Stimulated activated CD4-positive, alpha-beta T cell treated with anti-CD3 and anti-CD28 coated beads, TNF-alpha, amount 100 ng/mL, for 48 hours (primary cell): ENCODE results near the gene LENG8.
"Not testable (repeated sequence)": the region's sequence is repeated elsewhere in the genome, so short reads cannot be mapped to it uniquely, and the experiment has no call there.

Experiments used
- DNase-seq, 3 donors: peaks; one replicate each; pipeline ENCODE4 v3.0.0-alpha.2; 2020; ENCODE audit warnings: low read depth in 3 of 3

Gene LENG8

DNA sequence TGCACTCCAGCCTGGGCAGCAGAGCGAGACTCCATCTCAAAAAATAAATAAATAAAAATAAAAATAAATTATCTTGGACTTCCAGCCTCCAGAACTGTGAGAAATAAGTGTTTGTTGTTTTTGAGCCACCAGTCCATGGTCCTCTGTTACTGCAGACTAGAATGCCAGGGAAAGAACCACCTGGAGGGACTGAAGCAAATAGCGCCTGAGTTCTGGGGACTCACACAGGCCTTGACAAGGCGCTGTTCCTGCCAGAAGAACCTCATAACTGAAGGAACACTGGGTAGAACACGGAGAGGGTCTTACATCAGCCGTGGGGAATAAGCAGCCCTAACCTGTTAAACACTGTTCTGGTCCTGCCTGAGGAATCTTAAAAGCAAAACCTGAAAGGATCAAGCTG is 8.4 kb upstream of the LENG8 start:
- no peak for DNase-seq

DNA sequence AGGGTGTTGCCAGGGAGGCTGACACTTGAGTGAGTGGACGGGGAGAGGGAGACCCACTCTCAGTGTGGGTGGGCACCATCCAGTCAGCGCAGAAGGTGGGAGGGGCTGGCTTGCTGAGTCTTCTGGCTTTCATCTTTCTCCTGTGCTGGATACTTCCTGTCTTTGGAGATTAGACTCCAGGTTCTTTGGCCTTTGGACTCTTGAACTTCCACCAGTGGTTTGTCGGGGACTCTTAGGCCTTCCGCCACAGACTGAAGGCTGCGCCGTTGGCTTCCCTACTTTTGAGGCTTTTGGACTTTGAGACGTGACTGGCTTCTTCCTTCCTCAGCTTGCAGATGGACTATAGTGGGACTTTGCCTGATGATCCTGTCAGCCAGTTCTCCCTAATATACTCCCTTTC is 4.3 kb upstream of the LENG8 start:
- no peak for DNase-seq

GRCh38 chr19:54446349-54446748 is 2.6 kb upstream of the LENG8 start:
- DNase-seq, result not testable (repeated sequence)

DNA sequence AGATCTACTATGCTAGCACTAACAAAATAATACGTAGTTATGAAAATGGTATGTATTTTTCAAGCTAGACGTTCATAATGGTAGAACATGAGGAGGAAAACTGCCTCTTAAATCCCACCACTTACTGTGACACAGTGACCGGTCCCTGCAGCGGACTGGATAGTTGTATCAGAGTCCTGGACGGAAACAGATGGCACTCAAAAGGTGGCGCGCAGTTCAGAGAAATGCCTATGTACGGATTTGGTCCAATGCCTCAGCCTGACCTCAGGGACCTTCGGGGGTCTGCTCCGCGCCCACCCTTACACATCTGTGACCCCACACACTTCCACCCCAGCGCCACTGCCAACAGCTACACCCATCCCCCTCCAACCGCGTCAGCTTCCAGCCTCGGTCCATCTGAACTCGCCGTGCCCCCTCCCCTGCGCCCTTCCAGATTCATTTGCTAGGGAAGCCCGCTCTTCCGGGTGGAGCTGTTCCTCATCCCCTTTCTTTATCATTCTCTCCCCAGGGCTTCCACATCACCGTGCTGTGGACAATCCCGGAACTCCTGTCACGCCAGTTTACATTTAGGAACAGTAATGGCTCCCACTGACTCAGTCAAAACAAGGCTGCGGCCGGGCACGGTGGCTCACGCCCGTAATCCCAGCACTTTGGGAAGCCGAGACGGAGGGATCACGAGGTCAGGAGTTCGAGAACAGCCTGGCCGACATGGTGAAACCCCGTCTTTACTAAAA is 792 bp upstream of the LENG8 start:
- DNase-seq, result peak in 2 of 3 donors; percentile 33 to 44

GRCh38 chr19:54449701-54450069 is 686 bp downstream of the LENG8 start:
- DNase-seq, result no peak

- DNase-seq, result no peak
Observed at GRCh38 chr19:54451331-54451871, 2.4 kb downstream of the LENG8 start.

DNA sequence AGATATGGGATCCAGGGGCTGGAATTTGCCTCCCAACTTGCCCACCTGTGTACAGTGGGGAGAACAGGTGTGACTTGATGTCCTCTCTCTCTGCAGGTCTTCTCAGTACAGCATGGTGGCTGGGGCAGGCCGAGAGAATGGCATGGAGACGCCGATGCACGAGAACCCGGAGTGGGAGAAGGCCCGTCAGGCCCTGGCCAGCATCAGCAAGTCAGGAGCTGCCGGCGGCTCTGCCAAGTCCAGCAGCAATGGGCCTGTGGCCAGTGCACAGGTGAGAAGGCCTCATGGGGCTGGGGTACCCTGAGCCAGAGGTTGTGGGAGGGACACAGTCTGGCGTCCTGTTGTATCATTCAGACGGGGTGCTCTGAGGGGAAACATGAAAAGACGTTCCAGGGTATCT is 3.0 kb downstream of the LENG8 start:
- DNase-seq, result no peak

- DNase-seq, result no peak
Observed at GRCh38 chr19:54452626-54453025, 3.6 kb downstream of the LENG8 start.

DNA sequence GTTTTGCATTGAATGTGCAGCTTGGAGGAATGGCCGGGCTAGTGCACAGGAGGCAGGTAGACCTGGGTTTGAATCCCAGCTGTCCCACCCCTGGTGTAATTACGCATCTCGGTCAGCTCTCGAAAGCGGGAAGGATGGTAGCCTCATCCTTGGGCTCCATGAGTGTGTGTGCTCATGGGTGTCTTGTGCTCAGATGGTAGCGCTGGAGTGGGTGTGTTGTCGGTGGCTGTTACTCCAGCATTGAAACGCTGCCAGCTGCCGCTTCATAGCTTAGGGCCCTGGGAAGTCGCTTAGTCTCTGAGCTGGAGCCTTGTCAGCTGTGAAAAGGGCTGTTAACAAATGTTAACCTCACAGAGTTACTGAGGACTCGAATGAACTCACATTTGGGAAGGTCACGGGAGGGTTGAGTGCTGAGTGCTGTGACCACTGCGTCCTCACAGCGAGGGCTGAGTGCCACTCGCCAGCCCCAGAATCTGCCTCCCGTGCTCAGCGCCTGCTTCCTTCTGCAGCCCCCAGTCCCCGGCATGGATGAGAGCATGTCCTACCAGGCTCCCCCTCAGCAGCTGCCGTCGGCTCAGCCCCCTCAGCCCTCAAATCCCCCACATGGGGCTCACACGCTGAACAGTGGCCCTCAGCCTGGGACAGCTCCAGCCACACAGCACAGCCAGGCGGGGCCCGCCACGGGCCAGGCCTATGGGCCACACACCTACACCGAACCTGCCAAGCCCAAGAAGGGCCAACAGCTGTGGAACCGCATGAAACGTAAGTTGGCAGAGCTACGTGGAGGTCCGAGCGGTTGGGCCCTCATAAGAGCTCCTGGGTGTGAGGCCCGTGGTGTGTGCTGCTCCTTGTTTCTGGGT is 5.2 kb downstream of the LENG8 start:
- no peak for DNase-seq

GRCh38 chr19:54454781-54455675 is 6.0 kb downstream of the LENG8 start:
- no peak for DNase-seq

DNA sequence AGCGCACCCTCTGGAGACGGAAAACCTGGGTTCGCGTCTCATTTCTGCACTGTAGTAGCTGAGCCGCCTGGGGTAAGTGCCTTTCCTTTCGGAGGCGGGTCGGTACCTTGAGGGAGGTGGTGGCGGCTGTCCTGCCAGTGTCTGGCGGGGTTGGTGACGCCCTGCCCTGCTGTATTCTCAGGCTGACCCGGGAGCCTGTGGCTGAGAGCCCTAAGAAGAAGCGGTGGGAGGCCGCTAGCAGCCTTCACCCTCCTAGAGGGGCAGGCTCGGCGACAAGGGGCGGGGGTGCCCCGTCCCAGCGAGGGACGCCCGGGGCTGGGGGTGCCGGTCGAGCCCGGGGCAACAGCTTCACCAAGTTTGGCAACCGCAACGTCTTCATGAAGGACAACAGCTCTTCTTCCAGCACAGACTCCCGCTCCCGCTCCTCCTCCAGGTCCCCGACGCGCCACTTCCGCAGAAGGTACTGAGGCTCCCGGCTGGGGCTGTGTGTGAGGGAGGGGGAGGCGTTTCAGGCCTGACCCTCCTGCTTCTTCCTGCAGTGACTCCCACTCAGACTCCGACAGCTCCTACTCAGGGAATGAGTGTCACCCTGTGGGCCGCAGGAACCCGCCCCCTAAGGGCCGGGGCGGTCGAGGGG is 6.9 kb downstream of the LENG8 start:
- DNase-seq, result no peak

- no peak for DNase-seq
Observed at GRCh38 chr19:54456423-54457373, 7.7 kb downstream of the LENG8 start.

- DNase-seq, result no peak
Observed at GRCh38 chr19:54457773-54458647, 9.0 kb downstream of the LENG8 start.

DNA sequence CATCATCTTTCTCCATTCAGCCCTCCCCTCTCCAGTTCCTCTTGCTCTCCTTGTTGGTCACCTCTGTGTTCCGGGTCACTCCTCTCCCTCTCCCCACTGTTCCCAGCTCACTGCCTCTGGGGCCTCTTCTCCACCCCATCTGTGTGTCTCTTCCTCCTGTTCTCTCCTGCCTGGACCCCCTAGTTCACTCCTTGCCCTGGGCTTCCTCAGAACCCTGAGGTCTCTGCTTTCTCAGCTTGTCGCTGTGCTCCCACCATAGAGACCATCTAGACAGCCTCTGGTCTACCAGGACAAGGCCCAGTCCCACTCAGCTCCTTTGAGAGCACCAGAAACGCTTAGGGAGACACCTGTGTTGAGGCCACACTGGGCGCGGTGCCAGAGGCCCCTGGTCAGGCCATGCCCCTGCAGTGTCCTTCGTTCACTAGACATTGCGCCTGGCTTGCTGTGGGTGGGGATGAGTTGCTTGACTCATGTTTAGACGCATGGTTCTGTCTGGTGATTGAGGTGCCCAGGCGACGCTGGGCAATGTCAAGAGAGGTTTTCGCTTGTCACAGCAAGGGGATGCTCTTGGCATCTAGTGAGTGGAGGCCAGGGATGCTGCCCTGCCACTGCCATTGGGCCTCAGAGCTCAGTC is 9.8 kb downstream of the LENG8 start:
- no peak for DNase-seq

DNA sequence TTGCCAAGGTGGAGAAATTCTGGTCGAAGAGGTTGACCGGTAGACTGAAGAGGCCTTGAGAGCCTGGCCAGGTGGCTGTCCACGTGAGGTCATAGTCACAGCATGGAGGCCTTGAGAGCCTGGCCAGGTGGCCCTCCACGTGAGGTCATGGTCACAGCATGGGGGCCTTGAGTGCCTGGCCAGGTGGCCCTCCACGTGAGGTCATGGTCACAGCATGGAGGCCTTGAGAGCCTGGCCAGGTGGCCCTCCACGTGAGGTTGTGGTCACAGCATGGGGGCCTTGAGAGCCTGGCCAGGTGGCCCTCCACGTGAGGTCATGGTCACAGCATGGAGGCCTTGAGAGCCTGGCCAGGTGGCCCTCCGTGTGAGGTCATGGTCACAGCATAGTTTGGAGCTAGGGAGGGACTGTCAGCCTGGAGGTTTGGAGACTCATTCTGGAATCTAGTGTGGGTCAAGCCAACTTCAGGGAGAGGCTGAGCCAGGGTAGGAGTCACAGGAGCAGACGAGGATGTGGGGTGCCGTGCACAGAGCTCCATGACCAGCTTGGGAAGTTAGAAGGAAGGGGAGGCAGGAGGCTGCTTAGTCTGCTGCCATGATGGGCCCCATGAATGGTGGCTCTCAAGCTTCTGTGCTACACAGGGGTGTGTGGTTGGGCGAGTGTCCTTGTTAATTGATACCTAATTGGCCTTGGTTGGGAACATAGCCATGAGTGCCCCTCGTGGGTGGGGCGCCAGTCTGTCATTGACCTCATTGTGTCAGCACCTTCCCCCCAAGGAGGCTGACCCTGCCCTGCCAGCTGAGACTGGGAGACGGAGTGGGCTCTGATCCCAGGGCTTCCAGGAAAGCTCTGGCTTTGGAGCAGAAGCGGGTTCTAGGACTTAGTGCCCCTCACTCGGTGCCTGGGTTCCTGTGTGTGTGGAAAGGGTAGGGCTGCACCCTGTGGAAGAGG is 10.6 kb downstream of the LENG8 start:
- no peak for DNase-seq

DNA sequence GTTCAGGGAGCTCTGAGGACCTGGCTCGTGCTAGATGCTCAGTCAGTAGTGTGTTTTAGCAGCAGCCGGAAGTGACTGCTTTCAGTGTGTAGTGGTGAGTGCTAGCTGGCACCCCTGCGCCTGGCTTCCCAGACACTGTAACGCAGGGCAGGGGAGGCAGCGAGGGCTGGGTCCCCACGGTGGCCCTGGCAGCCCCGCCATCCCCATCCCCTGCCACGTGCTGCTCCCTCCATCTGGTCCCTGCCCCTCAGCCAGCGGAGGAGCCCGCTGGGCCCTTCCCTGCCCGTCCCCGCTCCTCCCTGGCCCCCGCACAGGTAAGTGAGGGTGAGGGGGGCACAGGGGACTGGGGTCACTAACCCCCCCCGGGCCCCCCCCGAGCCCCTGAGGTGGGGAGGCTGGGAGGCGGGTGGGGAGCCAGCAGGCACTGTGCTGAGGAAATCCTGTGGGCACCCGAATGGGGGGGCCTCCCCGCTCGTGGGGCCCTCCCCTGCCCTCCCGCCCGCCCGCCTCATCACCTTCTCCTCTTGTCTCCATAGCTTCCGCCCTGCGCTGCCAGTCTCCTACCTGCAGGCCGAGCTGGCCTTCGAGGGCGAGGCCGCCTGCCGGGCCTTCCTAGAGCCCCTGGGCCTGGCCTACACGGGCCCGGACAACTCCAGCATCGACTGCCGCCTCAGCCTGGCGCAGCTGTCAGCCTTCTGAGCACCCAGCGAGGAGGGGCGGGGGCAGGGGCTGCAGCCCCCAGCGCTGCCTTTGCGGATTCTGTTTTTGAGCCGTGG is 11.4 kb downstream of the LENG8 start:
- no peak for DNase-seq

- no peak for DNase-seq
Observed at GRCh38 chr19:54461210-54461609, 12.2 kb downstream of the LENG8 start.
